Neural cell (in vitro differentiated cells): ENCODE measurements around the gene COG4. TPM values are rescaled to one million over a fixed set of nuclear protein-coding genes. Genes with fewer than 3 reads are reported as not detected.

Experiments
- H2AFZ ChIP-seq: fragments of 200-600, 300-800 bp; sonication (generic), shearing (Covaris generic); 2 replicates; pipeline ENCODE4 v1.6.0; 2014; ENCODE audit warnings: low read depth, mild to moderate bottlenecking, antibody characterized with exemption, low read length, moderate library complexity
- H3F3A ChIP-seq: fragments of 200-600 bp; shearing (Covaris generic); 2 replicates; pipeline ENCODE4 v1.6.1; 2016; ENCODE audit warnings: mild to moderate bottlenecking, moderate library complexity, mixed read lengths, antibody characterized with exemption, low read length; ENCODE audit not compliant: insufficient read depth, poor library complexity, severe bottlenecking
- H3K27ac ChIP-seq: fragments of 200-600, 300-800 bp; sonication (generic), shearing (Covaris generic); 2 replicates; pipeline ENCODE4 v1.5.1; 2014; ENCODE audit warnings: mild to moderate bottlenecking, low read length, moderate library complexity
- H3K27me3 ChIP-seq: fragments of 300-800, 200-600 bp; sonication (generic), shearing (Covaris generic); 2 replicates; pipeline ENCODE4 v1.6.0; 2014; ENCODE audit warnings: mild to moderate bottlenecking, low read depth, low read length, moderate library complexity; ENCODE audit not compliant: insufficient read depth
- H3K36me3 ChIP-seq: fragments of 300-800, 200-600 bp; sonication (generic), shearing (Covaris generic); 2 replicates; pipeline ENCODE4 v1.5.1; 2014; ENCODE audit warnings: mild to moderate bottlenecking, antibody characterized with exemption, low read length, moderate library complexity; ENCODE audit not compliant: insufficient read depth
- H3K4me2 ChIP-seq: fragments of 300-800, 200-600 bp; sonication (generic), shearing (Covaris generic); 2 replicates; pipeline ENCODE4 v1.6.0; 2014; ENCODE audit warnings: mild to moderate bottlenecking, low read length
- H3K4me3 ChIP-seq: fragments of 300-800, 200-600 bp; sonication (generic), shearing (Covaris generic); 2 replicates; pipeline ENCODE4 v1.5.1; 2014; ENCODE audit warnings: mild to moderate bottlenecking, low read length, moderate library complexity
- H3K79me2 ChIP-seq: fragments of 200-600 bp; shearing (Covaris generic); replicated peaks from 2 replicates; pipeline ENCODE4 v1.6.0; 2014; ENCODE audit warnings: mild to moderate bottlenecking, low read length, moderate library complexity; ENCODE audit not compliant: insufficient read depth
- H3K9ac ChIP-seq: fragments of 300-800, 200-600 bp; sonication (generic), shearing (Covaris generic); 2 replicates; pipeline ENCODE4 v1.6.1; 2016; ENCODE audit warnings: mild to moderate bottlenecking, low read length, mixed read lengths
- H3K9me2 ChIP-seq: fragments of 200-600 bp; shearing (Covaris generic); 2 replicates; pipeline ENCODE4 v1.6.1; 2016; ENCODE audit warnings: mild to moderate bottlenecking, low read length, mixed read lengths; ENCODE audit not compliant: insufficient read depth
- H3K9me3 ChIP-seq: fragments of 200-600, 300-800 bp; sonication (generic), shearing (Covaris generic); 2 replicates; pipeline ENCODE4 v1.6.1; 2016; ENCODE audit warnings: mild to moderate bottlenecking, mixed run types, low read length, moderate library complexity, mixed read lengths
- H4K20me1 ChIP-seq: fragments of 200-600 bp; shearing (Covaris generic); 2 replicates; pipeline ENCODE4 v1.6.1; 2016; ENCODE audit warnings: mild to moderate bottlenecking, mixed run types; ENCODE audit not compliant: insufficient read depth
- EP300 ChIP-seq: fragments of 450-650 bp; conservative IDR thresholded peaks from 2 replicates; pipeline ENCODE4 v1.6.1; 2014; ENCODE audit warnings: antibody characterized with exemption, mild to moderate bottlenecking, moderate library complexity; ENCODE audit not compliant: poor library complexity, severe bottlenecking
- EZH2 ChIP-seq: fragments of 200-600, 300-800 bp; shearing (Covaris generic), sonication (generic); IDR thresholded peaks from 2 replicates; pipeline ENCODE4 v1.6.1; 2014; ENCODE audit warnings: antibody characterized with exemption, low read length, borderline replicate concordance, mild to moderate bottlenecking; ENCODE audit not compliant: insufficient read depth, poor library complexity, severe bottlenecking
- MXI1 ChIP-seq: fragments of 450-650 bp; conservative IDR thresholded peaks from 2 replicates; pipeline ENCODE4 v1.6.1; 2014; ENCODE audit warnings: antibody characterized with exemption, mild to moderate bottlenecking; ENCODE audit not compliant: poor library complexity, severe bottlenecking
- POLR2AphosphoS5 ChIP-seq: IDR thresholded peaks from 2 replicates; pipeline ENCODE4 v1.6.1; 2012
- RAD21 ChIP-seq: fragments of 450-650 bp; conservative IDR thresholded peaks from 2 replicates; pipeline ENCODE4 v1.6.1; 2014; ENCODE audit warnings: antibody characterized with exemption, mild to moderate bottlenecking, moderate library complexity
- SMC3 ChIP-seq: fragments of 450-650 bp; conservative IDR thresholded peaks from 2 replicates; pipeline ENCODE4 v1.6.1; 2014; ENCODE audit warnings: antibody characterized with exemption, mild to moderate bottlenecking, moderate library complexity; ENCODE audit not compliant: poor library complexity
- TAF1 ChIP-seq: IDR thresholded peaks from 2 replicates; pipeline ENCODE4 v1.6.1; 2012; ENCODE audit warnings: low read depth
- polyA plus RNA-seq: library from polyadenylated mRNA; depleted of rRNA; stranded (reverse); fragments of >200 nt; gene quantifications from 2 replicates; pipeline ENCODE4 v1.2.3, GENCODE V29; 2014
- TF ChIP-seq, protein P1 (sequence below): IDR thresholded peaks from 2 replicates; pipeline ENCODE4 v1.6.1; 2012; ENCODE audit warnings: borderline replicate concordance
- TF ChIP-seq, protein P2 (sequence below): fragments of 450-650 bp; IDR thresholded peaks from 2 replicates; pipeline ENCODE4 v1.5.1; 2014; ENCODE audit warnings: antibody characterized with exemption, mild to moderate bottlenecking, moderate library complexity; ENCODE audit not compliant: poor library complexity, severe bottlenecking

The COG4 gene
- polyA plus RNA-seq, 1 donor from 2014 or later = 185 TPM

DNA sequence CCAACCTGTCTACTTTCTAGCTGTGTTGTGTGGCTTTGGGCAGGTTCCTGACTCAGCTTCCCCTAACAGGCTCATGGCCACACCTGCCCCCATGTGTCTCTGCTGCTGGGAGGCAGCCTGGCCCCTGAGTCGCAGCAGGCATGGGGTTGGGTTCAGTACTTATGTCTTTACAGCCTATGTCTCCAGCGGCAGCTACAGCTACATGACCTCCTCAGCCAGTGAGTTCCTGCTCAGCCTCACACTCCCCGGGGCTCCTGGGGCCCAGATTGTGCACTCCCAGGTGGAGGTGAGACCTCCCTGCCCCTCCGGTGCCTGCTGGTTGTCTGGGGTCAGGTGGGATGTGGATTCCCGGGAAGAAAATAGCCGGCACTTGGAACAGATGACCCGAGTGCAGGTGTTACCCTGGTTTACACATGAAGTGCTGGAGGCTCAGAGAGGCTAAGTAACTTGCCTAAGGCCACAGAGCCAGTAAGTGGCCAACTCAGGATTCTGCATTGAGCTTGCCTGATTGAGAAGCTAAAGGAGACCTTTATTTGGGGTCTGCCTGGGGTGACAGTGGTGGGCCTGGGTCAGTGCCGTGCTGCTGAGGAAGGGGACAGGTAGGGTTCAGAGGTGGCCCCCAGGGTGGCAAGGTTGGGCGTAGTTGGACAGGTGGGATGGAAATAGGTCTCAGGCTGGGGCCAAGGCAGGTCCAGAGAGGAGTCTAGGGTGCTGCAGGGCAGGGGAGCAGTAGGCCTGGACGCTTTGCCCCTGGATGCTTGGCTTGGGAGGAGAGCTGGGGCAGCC lies 53.0 kb downstream of the COG4 start:
- Histone ChIP-seq H2AFZ (no peak overlapping the region), H3K27me3 (no peaks in the 10 kb centered on the region), H3K9ac (no peak overlapping the region), H4K20me1 (no peaks in the 10 kb centered on the region), H3F3A (no peaks in the 10 kb centered on the region), H3K9me3 (no peaks in the 10 kb centered on the region), H3K9me2 (no peaks in the 10 kb centered on the region), H3K27ac (no peak overlapping the region), H3K4me2 (no peak overlapping the region), H3K79me2 (no peaks in the 10 kb centered on the region), H3K36me3 (no peaks in the 10 kb centered on the region), H3K4me3 (no peak overlapping the region)
- no peak for TF ChIP-seq MXI1
- TF ChIP-seq, protein P1, sequence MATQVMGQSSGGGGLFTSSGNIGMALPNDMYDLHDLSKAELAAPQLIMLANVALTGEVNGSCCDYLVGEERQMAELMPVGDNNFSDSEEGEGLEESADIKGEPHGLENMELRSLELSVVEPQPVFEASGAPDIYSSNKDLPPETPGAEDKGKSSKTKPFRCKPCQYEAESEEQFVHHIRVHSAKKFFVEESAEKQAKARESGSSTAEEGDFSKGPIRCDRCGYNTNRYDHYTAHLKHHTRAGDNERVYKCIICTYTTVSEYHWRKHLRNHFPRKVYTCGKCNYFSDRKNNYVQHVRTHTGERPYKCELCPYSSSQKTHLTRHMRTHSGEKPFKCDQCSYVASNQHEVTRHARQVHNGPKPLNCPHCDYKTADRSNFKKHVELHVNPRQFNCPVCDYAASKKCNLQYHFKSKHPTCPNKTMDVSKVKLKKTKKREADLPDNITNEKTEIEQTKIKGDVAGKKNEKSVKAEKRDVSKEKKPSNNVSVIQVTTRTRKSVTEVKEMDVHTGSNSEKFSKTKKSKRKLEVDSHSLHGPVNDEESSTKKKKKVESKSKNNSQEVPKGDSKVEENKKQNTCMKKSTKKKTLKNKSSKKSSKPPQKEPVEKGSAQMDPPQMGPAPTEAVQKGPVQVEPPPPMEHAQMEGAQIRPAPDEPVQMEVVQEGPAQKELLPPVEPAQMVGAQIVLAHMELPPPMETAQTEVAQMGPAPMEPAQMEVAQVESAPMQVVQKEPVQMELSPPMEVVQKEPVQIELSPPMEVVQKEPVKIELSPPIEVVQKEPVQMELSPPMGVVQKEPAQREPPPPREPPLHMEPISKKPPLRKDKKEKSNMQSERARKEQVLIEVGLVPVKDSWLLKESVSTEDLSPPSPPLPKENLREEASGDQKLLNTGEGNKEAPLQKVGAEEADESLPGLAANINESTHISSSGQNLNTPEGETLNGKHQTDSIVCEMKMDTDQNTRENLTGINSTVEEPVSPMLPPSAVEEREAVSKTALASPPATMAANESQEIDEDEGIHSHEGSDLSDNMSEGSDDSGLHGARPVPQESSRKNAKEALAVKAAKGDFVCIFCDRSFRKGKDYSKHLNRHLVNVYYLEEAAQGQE = no peak
- no peak for TF ChIP-seq TAF1
- TF ChIP-seq EP300 = no peak
- TF ChIP-seq, protein P2, sequence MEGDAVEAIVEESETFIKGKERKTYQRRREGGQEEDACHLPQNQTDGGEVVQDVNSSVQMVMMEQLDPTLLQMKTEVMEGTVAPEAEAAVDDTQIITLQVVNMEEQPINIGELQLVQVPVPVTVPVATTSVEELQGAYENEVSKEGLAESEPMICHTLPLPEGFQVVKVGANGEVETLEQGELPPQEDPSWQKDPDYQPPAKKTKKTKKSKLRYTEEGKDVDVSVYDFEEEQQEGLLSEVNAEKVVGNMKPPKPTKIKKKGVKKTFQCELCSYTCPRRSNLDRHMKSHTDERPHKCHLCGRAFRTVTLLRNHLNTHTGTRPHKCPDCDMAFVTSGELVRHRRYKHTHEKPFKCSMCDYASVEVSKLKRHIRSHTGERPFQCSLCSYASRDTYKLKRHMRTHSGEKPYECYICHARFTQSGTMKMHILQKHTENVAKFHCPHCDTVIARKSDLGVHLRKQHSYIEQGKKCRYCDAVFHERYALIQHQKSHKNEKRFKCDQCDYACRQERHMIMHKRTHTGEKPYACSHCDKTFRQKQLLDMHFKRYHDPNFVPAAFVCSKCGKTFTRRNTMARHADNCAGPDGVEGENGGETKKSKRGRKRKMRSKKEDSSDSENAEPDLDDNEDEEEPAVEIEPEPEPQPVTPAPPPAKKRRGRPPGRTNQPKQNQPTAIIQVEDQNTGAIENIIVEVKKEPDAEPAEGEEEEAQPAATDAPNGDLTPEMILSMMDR = no peak
- no peak for TF ChIP-seq RAD21
- no peak for TF ChIP-seq EZH2
- TF ChIP-seq POLR2AphosphoS5 = no peak
- no peak for TF ChIP-seq SMC3

DNA sequence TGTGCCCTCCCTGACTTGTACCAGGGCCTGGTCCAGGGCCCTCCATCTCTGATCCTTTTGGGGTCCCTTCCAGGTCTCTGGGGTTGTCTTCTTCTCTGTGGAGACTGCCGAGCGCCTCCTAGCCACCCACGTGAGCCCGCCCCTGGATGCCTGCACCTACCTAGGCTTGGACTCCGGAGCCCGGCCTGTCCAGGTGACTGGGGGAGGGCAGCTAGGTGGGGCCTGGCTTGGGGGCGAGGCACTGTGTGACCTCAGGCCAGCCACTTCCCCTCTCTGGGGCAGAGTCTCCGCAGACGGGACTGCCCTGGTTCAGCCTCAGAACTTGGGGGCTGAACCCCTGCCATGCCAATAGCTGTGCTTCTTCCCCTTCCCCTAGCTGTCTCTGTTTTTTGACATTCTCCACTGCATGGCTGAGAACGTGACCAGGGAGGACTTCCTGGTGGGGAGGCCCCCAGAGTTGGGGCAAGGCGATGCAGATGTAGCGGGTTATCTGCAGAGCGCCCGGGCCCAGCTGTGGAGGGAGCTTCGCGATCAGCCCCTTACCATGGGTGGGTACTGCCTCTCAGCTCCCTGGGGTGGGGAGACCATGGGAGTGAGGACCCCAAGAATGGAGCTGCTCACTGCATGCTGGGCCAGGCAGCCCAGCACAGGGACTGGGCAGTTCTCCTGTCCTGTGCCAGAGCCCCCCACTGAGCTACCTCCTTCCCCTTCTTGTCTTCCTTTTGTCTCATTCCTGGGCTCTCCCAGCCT lies 54.4 kb downstream of the COG4 start:
- Histone ChIP-seq H3K9me3 (no peaks in the 10 kb centered on the region), H3K9ac (no peak overlapping the region), H2AFZ (no peak overlapping the region), H3K4me2 (no peak overlapping the region), H4K20me1 (no peaks in the 10 kb centered on the region), H3K4me3 (no peak overlapping the region), H3K27me3 (no peaks in the 10 kb centered on the region), H3K27ac (no peak overlapping the region), H3K9me2 (no peaks in the 10 kb centered on the region), H3K36me3 (no peaks in the 10 kb centered on the region), H3F3A (no peaks in the 10 kb centered on the region), H3K79me2 (no peaks in the 10 kb centered on the region)
- TF ChIP-seq RAD21 (no peak), SMC3 (no peak), POLR2AphosphoS5 (no peak), EP300 (no peak), EZH2 (no peak), MXI1 (no peak)
- TF ChIP-seq, protein P1 = no peak
- TF ChIP-seq, protein P2 = no peak
